HL-60 (cell line): Measurements from ENCODE around the gene RAB40B.

Source experiments
- DNase-seq, 2 experiments: peaks; one replicate each; pipeline ENCODE4 v3.0.0-alpha.2; 2010 to 2020; ENCODE audit warnings: low read depth in 1 of 2, low spot score in 1 of 2
- H3K27ac ChIP-seq: fragments of 250-450 bp; sonication (Bioruptor Pico); replicated peaks from 2 replicates; pipeline ENCODE4 v1.5.1; 2020; ENCODE audit warnings: mild to moderate bottlenecking, moderate library complexity
- H3K27me3 ChIP-seq: fragments of 250-450 bp; sonication (Bioruptor Pico); 2 replicates; pipeline ENCODE4 v1.5.1; 2021; ENCODE audit warnings: mild to moderate bottlenecking, moderate library complexity; ENCODE audit not compliant: insufficient read depth, poor library complexity, severe bottlenecking
- H3K4me3 ChIP-seq: replicated peaks from 2 replicates; pipeline ENCODE4 v1.5.1; 2011; ENCODE audit warnings: mild to moderate bottlenecking, control low read depth, low read length; ENCODE audit not compliant: insufficient read depth
- GABPA ChIP-seq: IDR thresholded peaks from 2 replicates; pipeline ENCODE4 v1.6.1; 2012; ENCODE audit warnings: low read depth
- POLR2AphosphoS5 ChIP-seq: IDR thresholded peaks from 2 replicates; pipeline ENCODE4 v1.6.1; 2012; ENCODE audit warnings: low read depth
- REST ChIP-seq: IDR thresholded peaks from 2 replicates; pipeline ENCODE4 v1.6.1; 2012; ENCODE audit warnings: low read depth; ENCODE audit not compliant: insufficient replicate concordance
- SPI1 ChIP-seq: IDR thresholded peaks from 2 replicates; pipeline ENCODE4 v1.6.1; 2012; ENCODE audit warnings: low read depth, mild to moderate bottlenecking, borderline replicate concordance
- TF ChIP-seq, protein P1 (sequence below): IDR thresholded peaks from one replicate; pipeline ENCODE4 v1.5.1; 2011; ENCODE audit warnings: low read length, control low read depth, inconsistent platforms; ENCODE audit not compliant: insufficient read depth

RAB40B gene

GRCh38 chr17:82685291-82685690 is 13.2 kb downstream of the RAB40B start:
- no peaks in the 10 kb centered on the region for H3K27me3 ChIP-seq
- TF ChIP-seq SPI1 = no peak
- TF ChIP-seq, protein P1, sequence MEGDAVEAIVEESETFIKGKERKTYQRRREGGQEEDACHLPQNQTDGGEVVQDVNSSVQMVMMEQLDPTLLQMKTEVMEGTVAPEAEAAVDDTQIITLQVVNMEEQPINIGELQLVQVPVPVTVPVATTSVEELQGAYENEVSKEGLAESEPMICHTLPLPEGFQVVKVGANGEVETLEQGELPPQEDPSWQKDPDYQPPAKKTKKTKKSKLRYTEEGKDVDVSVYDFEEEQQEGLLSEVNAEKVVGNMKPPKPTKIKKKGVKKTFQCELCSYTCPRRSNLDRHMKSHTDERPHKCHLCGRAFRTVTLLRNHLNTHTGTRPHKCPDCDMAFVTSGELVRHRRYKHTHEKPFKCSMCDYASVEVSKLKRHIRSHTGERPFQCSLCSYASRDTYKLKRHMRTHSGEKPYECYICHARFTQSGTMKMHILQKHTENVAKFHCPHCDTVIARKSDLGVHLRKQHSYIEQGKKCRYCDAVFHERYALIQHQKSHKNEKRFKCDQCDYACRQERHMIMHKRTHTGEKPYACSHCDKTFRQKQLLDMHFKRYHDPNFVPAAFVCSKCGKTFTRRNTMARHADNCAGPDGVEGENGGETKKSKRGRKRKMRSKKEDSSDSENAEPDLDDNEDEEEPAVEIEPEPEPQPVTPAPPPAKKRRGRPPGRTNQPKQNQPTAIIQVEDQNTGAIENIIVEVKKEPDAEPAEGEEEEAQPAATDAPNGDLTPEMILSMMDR = no peak
- TF ChIP-seq REST = no peak
- no peak for TF ChIP-seq POLR2AphosphoS5
- TF ChIP-seq GABPA = no peak
- no peak overlapping the region for H3K4me3 ChIP-seq
- H3K27ac ChIP-seq = no peak overlapping the region
- DNase-seq = no peak

- TF ChIP-seq REST = no peak
- no peak for TF ChIP-seq POLR2AphosphoS5
- TF ChIP-seq, protein P1 = no peak
- TF ChIP-seq GABPA = no peak
- TF ChIP-seq SPI1 = no peak
- H3K4me3 ChIP-seq = no peak overlapping the region
- DNase-seq = no peak
- H3K27ac ChIP-seq = no peak overlapping the region
- no peaks in the 10 kb centered on the region for H3K27me3 ChIP-seq
Observed at GRCh38 chr17:82684228-82684841, 14.2 kb downstream of the RAB40B start.

- TF ChIP-seq REST (no peak), GABPA (no peak), SPI1 (no peak), POLR2AphosphoS5 (no peak)
- TF ChIP-seq, protein P1 = no peak
- H3K4me3 ChIP-seq = no peak overlapping the region
- H3K27ac ChIP-seq = no peak overlapping the region
- no peaks in the 10 kb centered on the region for H3K27me3 ChIP-seq
- DNase-seq = no peak
Observed at GRCh38 chr17:82683534-82683933, 15.0 kb downstream of the RAB40B start.
